K562 (cell line): ENCODE results near the gene ATG13. TPM values are rescaled to one million over a fixed set of nuclear protein-coding genes. Genes with fewer than 3 reads are reported as not detected.

Experiments
- ATAC-seq: fragments of 200-7000 bp; cut with Tn5 transposase; 3 replicates; pipeline ENCODE4 v1.9.1; 2020; ENCODE audit warnings: moderate library complexity
- BruUV-seq: library from RNA; stranded (reverse); fragments of 400-500 nt; replicated peaks from 2 replicates; lab custom pipeline; 2021; lab: Mats Ljungman, UMichigan
- CTCF ChIA-PET: fragments of 300-600 bp; formaldehyde crosslinking; extraction: SDS; loops from one replicate; lab custom pipeline; 2021; ENCODE audit warnings: low intra/inter-chr PET ratio; lab: Yijun Ruan, JAX
- POLR2A ChIA-PET: fragments of 300-600, 350-650 bp; sonication (Branson Sonifier 250); formaldehyde crosslinking; extraction: SDS; loops from one replicate; lab custom pipeline; 2021; ENCODE audit warnings: antibody characterized with exemption, inconsistent platforms; lab: Yijun Ruan, JAX
- DNase-seq, 4 experiments: peaks; one replicate each; pipeline versions ENCODE4 v3.0.0 to v3.0.0-alpha.2; 2011 to 2018; ENCODE audit warnings: low spot score in 3 of 4, mixed read lengths in 3 of 4; ENCODE audit errors: extremely low read depth in 1 of 4
- FAIRE-seq: peaks from 2 replicates; lab custom pipeline; 2011; peaks lifted over from hg19 to GRCh38; lab: Jason Lieb, UNC
- H2AFZ ChIP-seq: 2 replicates; pipeline ENCODE4 v1.6.0; 2011; ENCODE audit warnings: low read depth, low read length, control low read depth, inconsistent platforms
- H3K27ac ChIP-seq: fragments of 200-600 bp; 3 replicates; pipeline ENCODE4 v1.8.0; 2011; ENCODE audit warnings: low read depth, mild to moderate bottlenecking, control low read depth, inconsistent platforms, low read length, moderate library complexity, mixed read lengths; ENCODE audit errors: extremely low read depth
- H3K27me3 ChIP-seq, 2 experiments: fragments of 300-600 bp in 1 of 2; 2 replicates in 1 of 2; 3 replicates in 1 of 2; pipeline versions ENCODE4 v1.6.0 to v1.8.0; 2011; ENCODE audit warnings: inconsistent platforms in 2 of 2, low read length in 2 of 2, mild to moderate bottlenecking in 1 of 2, mixed read lengths in 1 of 2, moderate library complexity in 1 of 2; ENCODE audit not compliant: control insufficient read depth in 2 of 2, insufficient read depth in 2 of 2
- H3K36me3 ChIP-seq: fragments of 300-600 bp; 3 replicates; pipeline ENCODE4 v1.8.0; 2011; ENCODE audit warnings: mild to moderate bottlenecking, low read length, inconsistent platforms; ENCODE audit not compliant: control insufficient read depth, insufficient read depth
- H3K4me1 ChIP-seq, 2 experiments: fragments of 200-600 bp in 1 of 2; replicated peaks in 1 of 2; 2 replicates in 1 of 2; 3 replicates in 1 of 2; pipeline versions ENCODE4 v1.5.1 to v1.8.0; 2011; ENCODE audit warnings: inconsistent platforms in 2 of 2, low read length in 2 of 2, mild to moderate bottlenecking in 1 of 2, mixed read lengths in 1 of 2, moderate library complexity in 1 of 2; ENCODE audit not compliant: control insufficient read depth in 2 of 2, insufficient read depth in 2 of 2
- H3K4me2 ChIP-seq: 2 replicates; pipeline ENCODE4 v1.6.1; 2011; ENCODE audit warnings: low read length, control low read depth, inconsistent platforms, mixed read lengths; ENCODE audit not compliant: insufficient read depth
- H3K4me3 ChIP-seq: fragments of 200-600 bp; sonication (generic), shearing (Covaris generic); 2 replicates; pipeline ENCODE4 v1.5.1; 2016; ENCODE audit warnings: control low read depth, inconsistent platforms
- H3K79me2 ChIP-seq: fragments of 200-600 bp; 3 replicates; pipeline ENCODE4 v1.8.0; 2011; ENCODE audit warnings: low read length, inconsistent platforms; ENCODE audit not compliant: control insufficient read depth, insufficient read depth
- H3K9ac ChIP-seq, 2 experiments: 2 replicates each; pipeline versions ENCODE4 v1.6.0 to v1.6.1; 2011; ENCODE audit warnings: low read depth in 2 of 2, low read length in 2 of 2, control low read depth in 1 of 2, inconsistent platforms in 1 of 2, mild to moderate bottlenecking in 1 of 2, mixed read lengths in 1 of 2; ENCODE audit not compliant: insufficient read depth in 1 of 2
- H3K9me1 ChIP-seq: one replicate; pipeline ENCODE4 v1.6.0; 2011; ENCODE audit warnings: inconsistent platforms, mild to moderate bottlenecking, low read length, moderate library complexity; ENCODE audit not compliant: control insufficient read depth, insufficient read depth
- H3K9me3 ChIP-seq: replicated peaks from 2 replicates; pipeline ENCODE4 v1.5.1; 2011; ENCODE audit warnings: low read depth, low read length, inconsistent platforms; ENCODE audit not compliant: control insufficient read depth, insufficient read depth
- H4K20me1 ChIP-seq: replicated peaks from 2 replicates; pipeline ENCODE4 v1.6.1; 2011; ENCODE audit warnings: low read length, inconsistent platforms, mixed read lengths; ENCODE audit not compliant: control insufficient read depth, insufficient read depth
- ARID2 ChIP-seq: fragments of 450-650 bp; IDR thresholded peaks from 2 replicates; pipeline ENCODE4 v1.6.1; 2017; ENCODE audit warnings: antibody characterized with exemption, mild to moderate bottlenecking
- EGR1 ChIP-seq: fragments of 450-650 bp; conservative IDR thresholded peaks from 2 replicates; pipeline ENCODE4 v1.6.1; 2017; ENCODE audit warnings: mild to moderate bottlenecking
- FOXP1 ChIP-seq: sonication (generic); formaldehyde crosslinking; IDR thresholded peaks from 2 replicates; pipeline ENCODE4 v1.8.0; 2022; ENCODE audit warnings: mild to moderate bottlenecking, missing genetic modification reagents
- PBX2 ChIP-seq, 2 experiments: IDR thresholded peaks in 1 of 2; conservative IDR thresholded peaks in 1 of 2; 2 replicates each; pipeline ENCODE4 v1.6.1; 2016; ENCODE audit warnings: low read depth in 2 of 2, mild to moderate bottlenecking in 1 of 2, missing compliant biosample characterization in 1 of 2, missing genetic modification characterization in 1 of 2, moderate library complexity in 1 of 2
- PRDM10 ChIP-seq: fragments of 450-650 bp; IDR thresholded peaks from 2 replicates; pipeline ENCODE4 v1.6.1; 2018; ENCODE audit not compliant: partially characterized antibody
- SETDB1 ChIP-seq: IDR thresholded peaks from one replicate; pipeline ENCODE4 v1.6.1; 2012; ENCODE audit warnings: low read length, control low read depth, inconsistent platforms
- SNIP1 ChIP-seq: fragments of 450-650 bp; IDR thresholded peaks from 2 replicates; pipeline ENCODE4 v1.7.1; 2017; ENCODE audit warnings: low read depth, mild to moderate bottlenecking
- U2AF2 ChIP-seq: fragments of 200-400 bp; formaldehyde crosslinking; optimal IDR thresholded peaks from 2 replicates; pipeline ENCODE3; 2017; ENCODE audit warnings: low read depth, mild to moderate bottlenecking, low read length
- ZBTB7A ChIP-seq: IDR thresholded peaks from 2 replicates; pipeline ENCODE4 v1.6.1; 2011; ENCODE audit warnings: low read depth, mild to moderate bottlenecking, low read length, moderate library complexity, borderline replicate concordance; ENCODE audit not compliant: control insufficient read depth
- ZC3H8 ChIP-seq: fragments of 450-650 bp; IDR thresholded peaks from 2 replicates; pipeline ENCODE4 v1.6.1; 2017
- ZNF3 ChIP-seq: fragments of 250-450 bp; sonication (Bioruptor Pico); IDR thresholded peaks from 2 replicates; pipeline ENCODE4 v1.5.0; 2021; ENCODE audit warnings: mild to moderate bottlenecking, moderate library complexity
- WGBS: fragments of 100-300 bp; shearing (Covaris generic); methylation state at CpG from one replicate; pipeline ENCODE4 v1.1.6; 2016; ENCODE audit warnings: low coverage, mixed read lengths; ENCODE audit not compliant: insufficient coverage; ENCODE audit errors: missing lambda C conversion rate; 5-methylcytosine and 5-hydroxymethylcytosine counted together
- in situ Hi-C: fragments of 300-500 bp; cut with MboI; formaldehyde crosslinking; loops from 4 replicates; pipeline ENCODE4 v1.15.0; 2018; ENCODE audit warnings: inconsistent platforms, mixed read lengths
- intact Hi-C: fragments of 100-400 bp; cut with micrococcal nuclease; formaldehyde crosslinking; loops from 2 replicates; pipeline ENCODE4 v1.14.2; 2022
- polyA plus RNA-seq, 8 experiments: library from polyadenylated mRNA; depleted of rRNA in 4 of 8; stranded (reverse) in 5 of 8; unstranded in 3 of 8; fragments of >200 nt; fragmentation: Nextera tagmentation in 2 of 8; fragmentation: Illumina TruSeq in 1 of 8; extraction: Ambion mirVana in 2 of 8; extraction: Trizol in 1 of 8; gene quantifications; 2 replicates each; pipeline versions ENCODE4 v1.2.1 to v1.2.3, GENCODE V29; 2011 to 2014; ENCODE audit warnings: inconsistent platforms in 1 of 8, missing spikeins in 1 of 8
- total RNA-seq, 7 experiments: library from RNA; depleted of rRNA in 6 of 7; stranded (reverse); fragments of >200 nt in 6 of 7; fragmentation: Illumina TruSeq in 2 of 7; extraction: Trizol in 2 of 7; gene quantifications; 2 replicates each; pipeline versions ENCODE4 v1.2.1 to v1.2.3, GENCODE V29; 2011 to 2021; ENCODE audit warnings: low replicate concordance in 1 of 7
- TF ChIP-seq, protein P1 (sequence below), 2 experiments: IDR thresholded peaks; 2 replicates each; pipeline ENCODE4 v1.6.1; 2011; ENCODE audit warnings: borderline replicate concordance in 1 of 2, control low read depth in 1 of 2, low read depth in 1 of 2, low read length in 1 of 2, mild to moderate bottlenecking in 1 of 2, mixed read lengths in 1 of 2, moderate library complexity in 1 of 2; ENCODE audit not compliant: insufficient read depth in 1 of 2, insufficient read length in 1 of 2, poor library complexity in 1 of 2, severe bottlenecking in 1 of 2; ENCODE audit errors: extremely low read depth in 1 of 2

ATG13 gene
- total and polyA plus RNA-seq, 9 of the 15 experiments (the other 6 are each of a cell fraction or from before 2014, with no cell fraction given), result 13.1 to 61.5 (median 36.5) TPM

DNA sequence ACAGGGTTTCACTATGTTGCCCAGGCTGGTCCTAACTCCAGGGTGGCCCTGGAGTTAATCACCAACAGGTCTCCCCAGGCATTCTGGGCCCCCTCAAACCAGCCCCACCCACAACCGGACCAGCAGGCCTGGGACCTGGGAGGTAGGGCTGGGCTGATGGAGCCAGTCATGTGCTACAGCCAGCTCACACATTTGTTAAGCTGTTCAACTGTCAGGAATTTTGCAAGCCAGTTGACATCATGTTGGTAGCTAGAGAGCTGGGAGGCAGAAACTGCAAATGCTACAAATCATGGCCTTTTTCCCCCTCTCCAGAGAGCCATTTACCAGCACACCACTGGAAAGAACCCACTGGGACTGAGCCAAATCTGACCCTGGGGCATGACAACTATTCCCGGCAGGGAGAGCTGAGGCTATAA is 76.3 kb downstream of the ATG13 start (continued):
- TF ChIP-seq SNIP1, result no peak

DNA sequence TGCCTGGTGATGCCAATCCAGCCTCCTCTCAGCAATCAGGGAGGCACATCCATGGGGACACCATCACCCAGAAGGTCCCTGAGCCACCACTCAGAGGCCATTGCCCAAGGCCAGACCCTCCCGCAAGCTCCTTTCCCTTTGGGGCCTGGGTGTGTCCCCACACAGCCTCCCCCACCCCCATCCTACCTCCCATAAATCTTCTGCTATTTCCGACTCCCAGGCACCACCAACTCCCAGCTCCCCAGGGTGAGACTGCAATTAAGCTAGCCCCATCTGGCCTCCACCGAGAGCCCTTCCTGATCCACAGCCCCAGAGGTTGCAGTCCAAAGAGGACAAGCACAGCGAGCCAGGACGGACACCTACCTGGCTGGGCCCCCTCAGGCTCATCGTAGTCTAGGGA is 76.7 kb downstream of the ATG13 start:
- WGBS, result 57% methylated on average over 6 of the region's 6 CpGs
- Histone ChIP-seq H3K9me3 (no peaks in the 10 kb centered on the region), H3K79me2 (peaks cover 11% of the 10 kb centered on the region), H3K4me3 (no peak overlapping the region), H3K4me1 (peaks cover 21 to 25% of the 10 kb centered on the region in 2 experiments; a peak in 4 of 5 replicates), H3K27ac (peak overlapping the region; percentile 44; the same call in 1 of the 3 replicates), H4K20me1 (no peaks in the 10 kb centered on the region), H3K9me1 (no peaks in the 10 kb centered on the region), H3K36me3 (peaks cover 26% of the 10 kb centered on the region; the same call in 2 of the 3 replicates), H3K9ac (peak overlapping the region in 1 of 2 experiments; percentile 74; a peak in 3 of 4 replicates), H2AFZ (peak overlapping the region; percentile 45; the same call in 1 of the 2 replicates), H3K27me3 (no peaks in the 10 kb centered on the region), H3K4me2 (no peak overlapping the region)
- no peak for FAIRE-seq
- DNase-seq, result peak in 2 of 4 experiments; percentile 51 to 56
- CTCF ChIA-PET, result no interaction called here
- BruUV-seq, result no TSS peak
- intact Hi-C loops, result no loop called here
- in situ Hi-C loops, result no loop called here
- peak; percentile 76 for ATAC-seq
- POLR2A ChIA-PET, result interaction anchor here (0.7 to 1.1 kb wide), 3 partner anchors 9 to 18 kb away, joined by 3 to 5 read pairs (median 4); no protein-coding TSS in a partner anchor
- no peak for TF ChIP-seq FOXP1 (CRISPR knock-in tag)
- TF ChIP-seq PRDM10, result peak; percentile 32
- TF ChIP-seq, protein P1, sequence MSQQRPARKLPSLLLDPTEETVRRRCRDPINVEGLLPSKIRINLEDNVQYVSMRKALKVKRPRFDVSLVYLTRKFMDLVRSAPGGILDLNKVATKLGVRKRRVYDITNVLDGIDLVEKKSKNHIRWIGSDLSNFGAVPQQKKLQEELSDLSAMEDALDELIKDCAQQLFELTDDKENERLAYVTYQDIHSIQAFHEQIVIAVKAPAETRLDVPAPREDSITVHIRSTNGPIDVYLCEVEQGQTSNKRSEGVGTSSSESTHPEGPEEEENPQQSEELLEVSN (IDR thresholded peaks at IDR 0.05; ENCODE audit: borderline replicate concordance in 1 of 2, extremely low read depth in 1 of 2, insufficient read depth in 1 of 2, insufficient read length in 1 of 2, low read depth in 1 of 2, low read length in 1 of 2, poor library complexity in 1 of 2, severe bottlenecking in 1 of 2), result no peak
- no peak for TF ChIP-seq PBX2 (CRISPR knock-in tag; IDR thresholded peaks at IDR 0.05; ENCODE audit: low read depth)
- TF ChIP-seq PBX2 (tag; conservative IDR thresholded peaks at IDR 0.05; ENCODE audit: low read depth), result peak; percentile 90
- TF ChIP-seq ZBTB7A, result 0 out of 2 replicates have a peak, but pooled peaks have one; percentile 23
- TF ChIP-seq ZC3H8, result no peak
- no peak for TF ChIP-seq ZNF3
- TF ChIP-seq SETDB1, result no peak
- TF ChIP-seq EGR1, result 0 out of 2 replicates have a peak, but pooled peaks have one; percentile 4
- no peak for TF ChIP-seq U2AF2
- TF ChIP-seq ARID2, result no peak
